TTC549 (cell line): ENCODE measurements around the gene RAPGEF2.

Experiments
- FAIRE-seq: peaks from 2 replicates; lab custom pipeline; 2012; peaks lifted over from hg19 to GRCh38; lab: Jason Lieb, UNC

Gene RAPGEF2

GRCh38 chr4:159326480-159326879 lies 223.6 kb downstream of the RAPGEF2 start:
- no peak for FAIRE-seq

GRCh38 chr4:159328766-159329165 lies 225.9 kb downstream of the RAPGEF2 start:
- no peak for FAIRE-seq

GRCh38 chr4:159334461-159334860 lies 231.6 kb downstream of the RAPGEF2 start:
- FAIRE-seq, result no peak

- no peak for FAIRE-seq
Observed at GRCh38 chr4:159337041-159337440, 234.2 kb downstream of the RAPGEF2 start.

- no peak for FAIRE-seq
Observed at GRCh38 chr4:159341522-159341921, 238.6 kb downstream of the RAPGEF2 start.

- no peak for FAIRE-seq
Observed at GRCh38 chr4:159342374-159342773, 239.5 kb downstream of the RAPGEF2 start.

- no peak for FAIRE-seq
Observed at GRCh38 chr4:159343116-159343515, 240.2 kb downstream of the RAPGEF2 start.

GRCh38 chr4:159344877-159345276 lies 242.0 kb downstream of the RAPGEF2 start:
- FAIRE-seq, result no peak

GRCh38 chr4:159346681-159347080 lies 243.8 kb downstream of the RAPGEF2 start:
- FAIRE-seq, result no peak

- FAIRE-seq, result no peak
Observed at GRCh38 chr4:159347813-159348212, 244.9 kb downstream of the RAPGEF2 start.

- FAIRE-seq, result no peak
Observed at GRCh38 chr4:159349332-159349731, 246.5 kb downstream of the RAPGEF2 start.

GRCh38 chr4:159352609-159353008 lies 249.7 kb downstream of the RAPGEF2 start:
- FAIRE-seq, result no peak

- no peak for FAIRE-seq
Observed at GRCh38 chr4:159353422-159354116, 250.7 kb downstream of the RAPGEF2 start.

- no peak for FAIRE-seq
Observed at GRCh38 chr4:159355466-159355865, 252.6 kb downstream of the RAPGEF2 start.

- FAIRE-seq, result no peak
Observed at GRCh38 chr4:159357350-159357749, 254.5 kb downstream of the RAPGEF2 start.

- FAIRE-seq, result no peak
Observed at GRCh38 chr4:159358226-159358625, 255.3 kb downstream of the RAPGEF2 start.

GRCh38 chr4:159360549-159360948 lies 257.7 kb downstream of the RAPGEF2 start:
- FAIRE-seq, result no peak

GRCh38 chr4:159363361-159363760 lies 260.5 kb downstream of the RAPGEF2 start:
- no peak for FAIRE-seq

GRCh38 chr4:159366966-159367780 lies 264.3 kb downstream of the RAPGEF2 start:
- no peak for FAIRE-seq

GRCh38 chr4:159367781-159368080 lies 264.9 kb downstream of the RAPGEF2 start:
- FAIRE-seq, result no peak

GRCh38 chr4:159368320-159368719 lies 265.4 kb downstream of the RAPGEF2 start:
- no peak for FAIRE-seq

GRCh38 chr4:159369256-159369655 lies 266.4 kb downstream of the RAPGEF2 start:
- FAIRE-seq, result no peak

GRCh38 chr4:159370286-159370685 lies 267.4 kb downstream of the RAPGEF2 start:
- FAIRE-seq, result no peak
